ACHN (cell line): ENCODE data around the gene IFNGR2.
"Not testable (repeated sequence)": the region's sequence is repeated elsewhere in the genome, so short reads cannot be mapped to it uniquely, and the experiment has no call there.

ENCODE experiments used
- DNase-seq: peaks from one replicate; pipeline ENCODE4 v3.0.0-alpha.2; 2015
- in situ Hi-C: cut with HindIII; loops from 2 replicates; pipeline ENCODE4 v1.10.0; 2017; ENCODE audit warnings: low sequenced_read_pairs, low pct_ligation_motif_present, low pct_unique_long_range_greater_than_20kb

IFNGR2 gene

GRCh38 chr21:33403128-33403785 is at the start of gene IFNGR2:
Gene IFNGR2 (plus strand): TSS chr21:33403413. CDS start chr21:33403544, 131 bp downstream.
- DNase-seq: peak; percentile 35
- in situ Hi-C loops: no loop called here

- in situ Hi-C loops: no loop called here
- no peak for DNase-seq
Observed at GRCh38 chr21:33355355-33355754, 47.9 kb upstream of the IFNGR2 start.

- no peak for DNase-seq
- in situ Hi-C loops: no loop called here
Observed at GRCh38 chr21:33355996-33356395, 47.2 kb upstream of the IFNGR2 start.

GRCh38 chr21:33357177-33357576 is 46.0 kb upstream of the IFNGR2 start:
- DNase-seq: no peak
- in situ Hi-C loops: no loop called here

- DNase-seq: no peak
- in situ Hi-C loops: no loop called here
Observed at GRCh38 chr21:33359446-33359845, 43.8 kb upstream of the IFNGR2 start.

- no peak for DNase-seq
- in situ Hi-C loops: no loop called here
Observed at GRCh38 chr21:33360281-33360680, 42.9 kb upstream of the IFNGR2 start.

- in situ Hi-C loops: no loop called here
- peak; percentile 65 for DNase-seq
Observed at GRCh38 chr21:33360881-33361602, 42.2 kb upstream of the IFNGR2 start.

GRCh38 chr21:33362044-33362555 is 41.1 kb upstream of the IFNGR2 start:
- in situ Hi-C loops: no loop called here

GRCh38 chr21:33363911-33364609 is 39.2 kb upstream of the IFNGR2 start:
- in situ Hi-C loops, DNase-seq: not testable (repeated sequence)

More at GRCh38 chr21:33362044-33362555, 41.1 kb upstream of the IFNGR2 start:
- DNase-seq: no peak

- DNase-seq: no peak
- in situ Hi-C loops: no loop called here
Observed at GRCh38 chr21:33364830-33365229, 38.4 kb upstream of the IFNGR2 start.

GRCh38 chr21:33367309-33367973 is 35.8 kb upstream of the IFNGR2 start:
- no peak for DNase-seq
- in situ Hi-C loops: no loop called here

GRCh38 chr21:33368124-33368523 is 35.1 kb upstream of the IFNGR2 start:
- in situ Hi-C loops: no loop called here
- DNase-seq: no peak

GRCh38 chr21:33368576-33368975 is 34.6 kb upstream of the IFNGR2 start:
- DNase-seq: no peak
- in situ Hi-C loops: no loop called here

- in situ Hi-C loops: no loop called here
- DNase-seq: no peak
Observed at GRCh38 chr21:33369586-33369985, 33.6 kb upstream of the IFNGR2 start.

- no peak for DNase-seq
- in situ Hi-C loops: no loop called here
Observed at GRCh38 chr21:33370305-33370704, 32.9 kb upstream of the IFNGR2 start.

- DNase-seq: no peak
- in situ Hi-C loops: no loop called here
Observed at GRCh38 chr21:33371366-33371765, 31.8 kb upstream of the IFNGR2 start.

GRCh38 chr21:33372582-33372981 is 30.6 kb upstream of the IFNGR2 start:
- in situ Hi-C loops: no loop called here
- no peak for DNase-seq

- in situ Hi-C loops: no loop called here
- no peak for DNase-seq
Observed at GRCh38 chr21:33373451-33373850, 29.8 kb upstream of the IFNGR2 start.

GRCh38 chr21:33374080-33374449 is 29.1 kb upstream of the IFNGR2 start:
- in situ Hi-C loops: no loop called here
- no peak for DNase-seq
